PFSK-1 (cell line): ENCODE data around the gene HAUS6.

Experiments used
- FOXP2 ChIP-seq: optimal IDR thresholded peaks from 2 replicates; pipeline ENCODE3; 2011; ENCODE audit warnings: borderline replicate concordance, control low read depth, inconsistent platforms; ENCODE audit not compliant: insufficient read depth; ENCODE audit errors: extremely low read length, extremely low read depth
- POLR2AphosphoS5 ChIP-seq: IDR thresholded peaks from 2 replicates; pipeline ENCODE4 v1.6.1; 2012; ENCODE audit warnings: low read depth, mild to moderate bottlenecking, control low read depth, low read length, moderate library complexity
- REST ChIP-seq, 2 experiments: IDR thresholded peaks; 2 replicates each; pipeline versions ENCODE4 v1.6.1 to v1.8.0; 2011 to 2012; ENCODE audit warnings: low read depth in 2 of 2, low read length in 2 of 2, control low read depth in 1 of 2, inconsistent platforms in 1 of 2, mild to moderate bottlenecking in 1 of 2, moderate library complexity in 1 of 2; ENCODE audit not compliant: insufficient read depth in 1 of 2
- SIN3A ChIP-seq: IDR thresholded peaks from 2 replicates; pipeline ENCODE4 v1.6.1; 2012; ENCODE audit warnings: mild to moderate bottlenecking, low read length, moderate library complexity, borderline replicate concordance; ENCODE audit not compliant: insufficient read depth
- TAF1 ChIP-seq: IDR thresholded peaks from 2 replicates; pipeline ENCODE4 v1.6.1; 2012; ENCODE audit warnings: low read length, control low read depth, borderline replicate concordance; ENCODE audit not compliant: insufficient read depth

The HAUS6 gene

GRCh38 chr9:19033015-19033414 is 69.7 kb downstream of the HAUS6 start, which contains the start of gene SAXO1:
SAXO1 (minus strand) TSS chr9:19033209; CDS start chr9:19032908, 301 bp downstream.
- no peak for TF ChIP-seq FOXP2
- no peak for TF ChIP-seq SIN3A
- no peak for TF ChIP-seq POLR2AphosphoS5
- TF ChIP-seq TAF1 = no peak
- TF ChIP-seq REST (IDR thresholded peaks at IDR 0.05; ENCODE audit: insufficient read depth in 1 of 2, low read depth in 2 of 2, low read length in 2 of 2) = no peak

- TF ChIP-seq POLR2AphosphoS5 = no peak
- no peak for TF ChIP-seq REST (IDR thresholded peaks at IDR 0.05; ENCODE audit: insufficient read depth in 1 of 2, low read depth in 2 of 2, low read length in 2 of 2)
- no peak for TF ChIP-seq FOXP2
- no peak for TF ChIP-seq TAF1
- no peak for TF ChIP-seq SIN3A
These were observed 70.3 kb downstream of the HAUS6 start for GRCh38 chr9:19032406-19032805.

GRCh38 chr9:19030899-19031298 is 71.8 kb downstream of the HAUS6 start:
- TF ChIP-seq POLR2AphosphoS5 (no peak), FOXP2 (no peak), REST (IDR thresholded peaks at IDR 0.05; ENCODE audit: insufficient read depth in 1 of 2, low read depth in 2 of 2, low read length in 2 of 2) (no peak), TAF1 (no peak)

GRCh38 chr9:19028835-19029451 is 73.8 kb downstream of the HAUS6 start:
- no peak for TF ChIP-seq FOXP2
- TF ChIP-seq TAF1 = no peak
- no peak for TF ChIP-seq SIN3A
- no peak for TF ChIP-seq REST (IDR thresholded peaks at IDR 0.05; ENCODE audit: insufficient read depth in 1 of 2, low read depth in 2 of 2, low read length in 2 of 2)

GRCh38 chr9:19027825-19028224 is 74.9 kb downstream of the HAUS6 start:
- no peak for TF ChIP-seq REST (IDR thresholded peaks at IDR 0.05; ENCODE audit: insufficient read depth in 1 of 2, low read depth in 2 of 2, low read length in 2 of 2)
- TF ChIP-seq TAF1 = no peak
- TF ChIP-seq POLR2AphosphoS5 = no peak
- TF ChIP-seq SIN3A = no peak
- TF ChIP-seq FOXP2 = no peak
